ENCODE measurements around the gene CMSS1. TPM values are rescaled to one million over a fixed set of nuclear protein-coding genes. Genes with fewer than 3 reads are reported as not detected.

The CMSS1 gene
- polyA plus RNA-seq, 2 of the 4 experiments (the other 2 are of a cell fraction), result 61.1 to 62.9 TPM

DNA sequence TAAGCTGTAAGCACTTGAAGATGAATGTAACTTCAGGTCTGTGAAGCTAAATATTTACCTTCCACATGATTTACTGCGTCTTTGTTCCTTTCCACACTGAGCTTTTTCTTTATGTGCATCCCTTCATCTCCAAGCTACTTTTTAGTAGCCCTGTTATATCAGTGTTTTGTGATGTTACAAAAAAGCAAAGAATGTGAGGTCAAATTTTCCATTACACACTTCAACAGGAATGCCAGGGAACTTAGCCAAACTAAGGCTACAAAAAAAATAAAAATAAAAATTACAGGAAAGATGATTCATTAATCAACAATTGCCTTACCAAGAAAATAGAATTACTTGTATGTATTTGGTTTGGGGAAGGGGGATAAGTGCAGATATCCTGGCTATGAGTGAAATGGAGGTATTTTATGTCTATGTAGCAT is 223.7 kb downstream of the CMSS1 start (continued):
- no peak for TF ChIP-seq EHMT2 (IDR thresholded peaks at IDR 0.05; ENCODE audit: low read depth)
- TF ChIP-seq MAZ (IDR thresholded peaks at IDR 0.05; ENCODE audit: borderline replicate concordance, low read depth, low read length), result no peak
- TF ChIP-seq SMC3 (IDR thresholded peaks at IDR 0.05), result no peak
- TF ChIP-seq POLR2A (IDR thresholded peaks at IDR 0.05; ENCODE audit: low read length), result no peak
- no peak for TF ChIP-seq CHD2 (IDR thresholded peaks at IDR 0.05; ENCODE audit: low read length, partially characterized antibody)
- no peak for TF ChIP-seq ESRRA (IDR thresholded peaks at IDR 0.05; ENCODE audit: borderline replicate concordance, low read length)
- peak; percentile 20; the same call in 1 of the 2 replicates for TF ChIP-seq GATA3 (IDR thresholded peaks at IDR 0.05; ENCODE audit: borderline replicate concordance)

DNA sequence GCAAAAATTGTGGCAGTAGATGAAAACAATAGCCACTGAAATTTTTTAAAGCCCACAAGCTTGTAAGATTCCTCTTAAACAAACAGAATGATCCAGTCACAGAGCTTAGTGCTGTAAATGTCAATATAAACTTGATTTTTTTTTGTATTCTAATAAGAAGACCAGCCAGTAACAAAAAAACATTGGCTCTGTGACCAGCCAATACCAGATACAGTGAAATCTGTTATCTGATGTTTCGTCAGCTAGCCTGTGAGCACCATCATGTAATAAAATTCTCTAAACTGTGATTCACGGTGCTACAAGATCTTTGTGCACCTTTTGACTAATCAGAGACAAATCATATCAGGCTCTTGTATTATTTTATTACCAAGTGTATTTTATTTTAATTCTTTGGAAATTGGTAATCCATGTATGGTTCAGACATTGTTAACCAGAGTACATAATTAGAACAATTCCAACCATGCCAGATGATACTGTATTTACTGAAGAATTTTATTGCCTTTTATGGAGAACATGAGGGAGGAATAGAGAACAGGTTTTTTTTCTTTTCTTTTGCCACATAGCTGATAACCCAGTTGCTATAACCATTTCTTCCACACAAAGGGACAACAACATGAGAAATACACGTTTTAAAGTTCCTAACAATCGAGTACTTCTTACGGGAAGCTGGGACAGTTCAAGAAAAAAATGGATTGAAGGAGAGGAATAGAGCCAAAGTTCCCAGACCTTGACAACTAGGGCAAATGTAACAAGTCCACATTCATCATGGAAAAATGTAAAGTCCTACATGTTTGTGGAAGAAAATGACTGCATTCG is 224.7 kb downstream of the CMSS1 start:
- 54% methylated on average over 6 of the region's 6 CpGs for WGBS (ENCODE audit: missing lambda C conversion rate)
- DNase-seq (ENCODE audit: low read depth in 1 of 2, low spot score in 1 of 2) (peak in 1 of 2 experiments; percentile 48), ATAC-seq (peak; percentile 67 to 74; a peak in 5 of 6 replicates), FAIRE-seq (no peak)
- CTCF ChIA-PET, result no interaction called here
- Histone ChIP-seq H3K4me3 (no peak overlapping the region), H3K4me2 (peak overlapping the region; percentile 64), H3K9me3 (no peaks in the 10 kb centered on the region), H3K4me1 (peaks cover 57% of the 10 kb centered on the region), H3K27ac (peak overlapping the region; percentile 68 to 73)
- TF ChIP-seq TFCP2L1 (CRISPR knock-in tag; IDR thresholded peaks at IDR 0.05), result no peak
- no peak for TF ChIP-seq HOXA7 (CRISPR knock-in tag; IDR thresholded peaks at IDR 0.05)
- TF ChIP-seq, protein P1, sequence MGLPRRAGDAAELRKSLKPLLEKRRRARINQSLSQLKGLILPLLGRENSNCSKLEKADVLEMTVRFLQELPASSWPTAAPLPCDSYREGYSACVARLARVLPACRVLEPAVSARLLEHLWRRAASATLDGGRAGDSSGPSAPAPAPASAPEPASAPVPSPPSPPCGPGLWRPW (IDR thresholded peaks at IDR 0.05), result no peak
- no peak for TF ChIP-seq HDAC2 (IDR thresholded peaks at IDR 0.05)
- TF ChIP-seq, protein P2, sequence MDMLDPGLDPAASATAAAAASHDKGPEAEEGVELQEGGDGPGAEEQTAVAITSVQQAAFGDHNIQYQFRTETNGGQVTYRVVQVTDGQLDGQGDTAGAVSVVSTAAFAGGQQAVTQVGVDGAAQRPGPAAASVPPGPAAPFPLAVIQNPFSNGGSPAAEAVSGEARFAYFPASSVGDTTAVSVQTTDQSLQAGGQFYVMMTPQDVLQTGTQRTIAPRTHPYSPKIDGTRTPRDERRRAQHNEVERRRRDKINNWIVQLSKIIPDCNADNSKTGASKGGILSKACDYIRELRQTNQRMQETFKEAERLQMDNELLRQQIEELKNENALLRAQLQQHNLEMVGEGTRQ (IDR thresholded peaks at IDR 0.05), result no peak
- TF ChIP-seq JUNB (IDR thresholded peaks at IDR 0.05), result peak; percentile 29; the same call in 1 of the 2 replicates
- no peak for TF ChIP-seq NR3C1 (IDR thresholded peaks at IDR 0.05)
- no peak for TF ChIP-seq HEYL (CRISPR knock-in tag; IDR thresholded peaks at IDR 0.05)
- TF ChIP-seq, protein P3, sequence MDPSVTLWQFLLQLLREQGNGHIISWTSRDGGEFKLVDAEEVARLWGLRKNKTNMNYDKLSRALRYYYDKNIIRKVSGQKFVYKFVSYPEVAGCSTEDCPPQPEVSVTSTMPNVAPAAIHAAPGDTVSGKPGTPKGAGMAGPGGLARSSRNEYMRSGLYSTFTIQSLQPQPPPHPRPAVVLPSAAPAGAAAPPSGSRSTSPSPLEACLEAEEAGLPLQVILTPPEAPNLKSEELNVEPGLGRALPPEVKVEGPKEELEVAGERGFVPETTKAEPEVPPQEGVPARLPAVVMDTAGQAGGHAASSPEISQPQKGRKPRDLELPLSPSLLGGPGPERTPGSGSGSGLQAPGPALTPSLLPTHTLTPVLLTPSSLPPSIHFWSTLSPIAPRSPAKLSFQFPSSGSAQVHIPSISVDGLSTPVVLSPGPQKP (IDR thresholded peaks at IDR 0.05; ENCODE audit: low read depth, low read length), result no peak
- POLR2A ChIA-PET, result interaction anchor here (0.9 kb wide), 1 partner anchor 218 kb away, joined by 3 read pairs; no protein-coding TSS in a partner anchor

DNA sequence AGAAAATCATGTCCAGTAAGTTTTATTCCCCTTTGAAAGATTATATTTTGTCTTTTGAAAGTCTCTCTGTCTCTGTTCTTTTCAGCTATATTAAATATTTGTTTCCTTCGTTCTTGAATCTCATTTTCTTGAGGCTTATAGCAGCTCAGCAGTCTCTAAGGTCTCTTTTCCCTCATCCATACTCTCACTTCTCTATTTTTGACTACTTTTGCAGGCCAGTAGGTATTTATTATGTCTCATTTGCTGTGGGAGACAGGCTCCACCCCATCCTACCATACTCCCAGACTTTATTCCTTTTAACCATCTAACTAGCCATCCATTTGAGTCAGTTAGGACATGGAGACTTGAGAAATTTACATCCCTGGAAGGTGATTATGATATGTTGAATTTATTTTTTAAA is 225.6 kb downstream of the CMSS1 start:
- FAIRE-seq (no peak), DNase-seq (ENCODE audit: low read depth in 1 of 2, low spot score in 1 of 2) (no peak), ATAC-seq (no peak)
- CTCF ChIA-PET, result interaction anchor here (2.4 kb wide), 1 partner anchor 200 kb away, joined by 8 read pairs; no protein-coding TSS in a partner anchor
- H3K4me1 ChIP-seq, result peaks cover 66% of the 10 kb centered on the region
- no peaks in the 10 kb centered on the region for H3K9me3 ChIP-seq
- WGBS (ENCODE audit: missing lambda C conversion rate), result 86% methylated on average over 1 of the region's 1 CpG
- H3K27ac ChIP-seq, result peak overlapping the region; percentile 68 to 73; a peak in 5 of 6 replicates
- peak overlapping the region; percentile 64 for H3K4me2 ChIP-seq
- H3K4me3 ChIP-seq, result no peak overlapping the region
- TF ChIP-seq, protein P4, sequence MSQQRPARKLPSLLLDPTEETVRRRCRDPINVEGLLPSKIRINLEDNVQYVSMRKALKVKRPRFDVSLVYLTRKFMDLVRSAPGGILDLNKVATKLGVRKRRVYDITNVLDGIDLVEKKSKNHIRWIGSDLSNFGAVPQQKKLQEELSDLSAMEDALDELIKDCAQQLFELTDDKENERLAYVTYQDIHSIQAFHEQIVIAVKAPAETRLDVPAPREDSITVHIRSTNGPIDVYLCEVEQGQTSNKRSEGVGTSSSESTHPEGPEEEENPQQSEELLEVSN (IDR thresholded peaks at IDR 0.05; ENCODE audit: borderline replicate concordance, low read depth), result no peak
- TF ChIP-seq ZSCAN20 (CRISPR knock-in tag; IDR thresholded peaks at IDR 0.05) (no peak), RNF2 (IDR thresholded peaks at IDR 0.05; ENCODE audit: borderline replicate concordance, low read depth) (no peak), KDM5A (IDR thresholded peaks at IDR 0.05) (no peak), SREBF2 (IDR thresholded peaks at IDR 0.05) (no peak), HEYL (CRISPR knock-in tag; IDR thresholded peaks at IDR 0.05) (no peak), EHMT2 (IDR thresholded peaks at IDR 0.05; ENCODE audit: low read depth) (no peak), RAD21 (conservative IDR thresholded peaks at IDR 0.05 in 1 of 2, IDR thresholded peaks at IDR 0.05 in 1 of 2) (no peak), JUNB (IDR thresholded peaks at IDR 0.05) (no peak), RARB (CRISPR knock-in tag; IDR thresholded peaks at IDR 0.05) (no peak)
- TF ChIP-seq, protein P5, sequence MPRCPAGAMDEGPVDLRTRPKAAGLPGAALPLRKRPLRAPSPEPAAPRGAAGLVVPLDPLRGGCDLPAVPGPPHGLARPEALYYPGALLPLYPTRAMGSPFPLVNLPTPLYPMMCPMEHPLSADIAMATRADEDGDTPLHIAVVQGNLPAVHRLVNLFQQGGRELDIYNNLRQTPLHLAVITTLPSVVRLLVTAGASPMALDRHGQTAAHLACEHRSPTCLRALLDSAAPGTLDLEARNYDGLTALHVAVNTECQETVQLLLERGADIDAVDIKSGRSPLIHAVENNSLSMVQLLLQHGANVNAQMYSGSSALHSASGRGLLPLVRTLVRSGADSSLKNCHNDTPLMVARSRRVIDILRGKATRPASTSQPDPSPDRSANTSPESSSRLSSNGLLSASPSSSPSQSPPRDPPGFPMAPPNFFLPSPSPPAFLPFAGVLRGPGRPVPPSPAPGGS (IDR thresholded peaks at IDR 0.05), result no peak
- POLR2A ChIA-PET, result no interaction called here

Measured in A549 (cell line).